H1 (cell line): ENCODE data around the gene PASK. TPM values are rescaled to one million over a fixed set of nuclear protein-coding genes. Genes with fewer than 3 reads are reported as not detected.

Experiments used
- CTCF ChIA-PET: fragments of 300-600 bp; sonication (Branson Sonifier 250); formaldehyde crosslinking; loops from one replicate; lab custom pipeline; 2021; ENCODE audit not compliant: partially characterized antibody; lab: Charles Lee
- POLR2A ChIA-PET: fragments of 300-600 bp; sonication (Branson Sonifier 250); formaldehyde crosslinking; loops from one replicate; lab custom pipeline; 2021; ENCODE audit warnings: inconsistent platforms; ENCODE audit not compliant: partially characterized antibody; lab: Charles Lee
- DNase-seq, 2 experiments: peaks; one replicate each; pipeline versions ENCODE4 v3.0.0 to v3.0.0-alpha.2; 2010 to 2022; ENCODE audit warnings: low spot score in 2 of 2, low read depth in 1 of 2, mixed read lengths in 1 of 2
- FAIRE-seq: peaks from 2 replicates; lab custom pipeline; 2011; peaks lifted over from hg19 to GRCh38; lab: Jason Lieb, UNC
- H2AFZ ChIP-seq: 2 replicates; pipeline ENCODE4 v1.8.1; 2012; ENCODE audit warnings: low read length, inconsistent platforms
- H2AK5ac ChIP-seq: 2 replicates; pipeline ENCODE4 v1.6.1; 2013; ENCODE audit warnings: low read depth, low read length
- H2BK120ac ChIP-seq: replicated peaks from 2 replicates; pipeline ENCODE3; 2013; ENCODE audit warnings: low read depth, low read length, inconsistent platforms
- H2BK12ac ChIP-seq: 2 replicates; pipeline ENCODE4 v1.6.1; 2013; ENCODE audit warnings: low read depth, low read length
- H2BK15ac ChIP-seq: 2 replicates; pipeline ENCODE4 v1.6.1; 2013; ENCODE audit warnings: low read length
- H2BK20ac ChIP-seq: 2 replicates; pipeline ENCODE4 v1.6.1; 2013; ENCODE audit warnings: low read length
- H2BK5ac ChIP-seq: 2 replicates; pipeline ENCODE4 v1.6.1; 2013; ENCODE audit warnings: low read depth, low read length
- H3K14ac ChIP-seq: 2 replicates; pipeline ENCODE4 v1.6.1; 2013; ENCODE audit warnings: inconsistent platforms; ENCODE audit not compliant: insufficient read length
- H3K18ac ChIP-seq: 2 replicates; pipeline ENCODE4 v1.6.1; 2013; ENCODE audit warnings: low read length; ENCODE audit errors: extremely low read depth
- H3K23ac ChIP-seq: 2 replicates; pipeline ENCODE4 v1.6.1; 2013; ENCODE audit warnings: inconsistent platforms; ENCODE audit not compliant: insufficient read length
- H3K23me2 ChIP-seq: 2 replicates; pipeline ENCODE4 v1.6.1; 2013; ENCODE audit warnings: low read depth, low read length
- H3K27ac ChIP-seq: 2 replicates; pipeline ENCODE4 v1.6.1; 2011; ENCODE audit warnings: low read depth, low read length, inconsistent platforms
- H3K27me3 ChIP-seq, 4 experiments: replicated peaks in 1 of 4; 1 replicate in 1 of 4; 2 replicates in 3 of 4; pipeline versions ENCODE4 v1.6.1 to v1.8.1; 2011 to 2013; ENCODE audit warnings: low read length in 3 of 4, mild to moderate bottlenecking in 3 of 4, inconsistent platforms in 2 of 4, mixed read lengths in 2 of 4, moderate library complexity in 1 of 4; ENCODE audit not compliant: control insufficient read depth in 3 of 4, insufficient read depth in 3 of 4; ENCODE audit errors: extremely low read depth in 1 of 4
- H3K36me3 ChIP-seq, 4 experiments: 2 replicates each; pipeline versions ENCODE4 v1.6.1 to v1.8.1; 2011 to 2013; ENCODE audit warnings: mild to moderate bottlenecking in 4 of 4, low read length in 3 of 4, moderate library complexity in 2 of 4, control low read depth in 1 of 4, inconsistent platforms in 1 of 4; ENCODE audit not compliant: insufficient read depth in 4 of 4, control insufficient read depth in 2 of 4
- H3K4ac ChIP-seq: replicated peaks from 2 replicates; pipeline ENCODE3; 2013; ENCODE audit warnings: low read length, low read depth, mixed read lengths, inconsistent platforms; ENCODE audit not compliant: insufficient read length
- H3K4me1 ChIP-seq, 4 experiments: replicated peaks in 1 of 4; 1 replicate in 1 of 4; 2 replicates in 3 of 4; pipeline versions ENCODE4 v1.6.1 to v1.8.1; 2011 to 2013; ENCODE audit warnings: low read length in 3 of 4, inconsistent platforms in 2 of 4, mixed read lengths in 1 of 4; ENCODE audit not compliant: insufficient read depth in 4 of 4, control insufficient read depth in 3 of 4
- H3K4me2 ChIP-seq, 2 experiments: 2 replicates each; pipeline versions ENCODE4 v1.6.1 to v1.8.1; 2011 to 2013; ENCODE audit warnings: low read depth in 2 of 2, low read length in 2 of 2, control low read depth in 1 of 2, inconsistent platforms in 1 of 2, mild to moderate bottlenecking in 1 of 2; ENCODE audit not compliant: insufficient read depth in 1 of 2
- H3K4me3 ChIP-seq, 4 experiments: fragments of 200-600, 300-600 bp in 1 of 4; sonication (generic), shearing (Covaris generic), sonication (Bioruptor Twin) in 1 of 4; 2 replicates each; pipeline versions ENCODE4 v1.5.1 to v1.8.1; 2011 to 2016; ENCODE audit warnings: low read length in 4 of 4, low read depth in 3 of 4, control low read depth in 2 of 4, inconsistent platforms in 2 of 4, mild to moderate bottlenecking in 2 of 4, mixed read lengths in 1 of 4, moderate library complexity in 1 of 4; ENCODE audit not compliant: insufficient read depth in 2 of 4; ENCODE audit errors: extremely low read depth in 1 of 4
- H3K56ac ChIP-seq: replicated peaks from 2 replicates; pipeline ENCODE3; 2013; ENCODE audit warnings: low read depth, mild to moderate bottlenecking, mixed read lengths, low read length, inconsistent platforms; ENCODE audit not compliant: insufficient read length
- H3K79me1 ChIP-seq: 2 replicates; pipeline ENCODE4 v1.6.1; 2013; ENCODE audit warnings: low read depth, low read length, control low read depth
- H3K79me2 ChIP-seq, 2 experiments: 2 replicates each; pipeline versions ENCODE4 v1.6.1 to v1.8.1; 2012 to 2013; ENCODE audit warnings: low read length in 2 of 2, mild to moderate bottlenecking in 2 of 2, inconsistent platforms in 1 of 2; ENCODE audit not compliant: insufficient read depth in 2 of 2, control insufficient read depth in 1 of 2
- H3K9ac ChIP-seq, 4 experiments: replicated peaks in 1 of 4; 1 replicate in 1 of 4; 2 replicates in 3 of 4; pipeline versions ENCODE4 v1.6.1 to v1.8.1; 2011 to 2013; ENCODE audit warnings: low read depth in 3 of 4, low read length in 3 of 4, control low read depth in 2 of 4, mild to moderate bottlenecking in 2 of 4, moderate library complexity in 2 of 4, inconsistent platforms in 1 of 4; ENCODE audit errors: extremely low read depth in 1 of 4
- H3K9me3 ChIP-seq, 2 experiments: 2 replicates each; pipeline versions ENCODE4 v1.6.1 to v1.8.1; 2012 to 2013; ENCODE audit warnings: mild to moderate bottlenecking in 2 of 2, moderate library complexity in 2 of 2, control low read depth in 1 of 2, inconsistent platforms in 1 of 2, low read depth in 1 of 2, low read length in 1 of 2, mixed read lengths in 1 of 2; ENCODE audit not compliant: insufficient read depth in 2 of 2
- H4K20me1 ChIP-seq, 2 experiments: replicated peaks in 1 of 2; 2 replicates each; pipeline versions ENCODE3 to v1.8.1; 2011 to 2013; ENCODE audit warnings: inconsistent platforms in 2 of 2, low read length in 2 of 2, mild to moderate bottlenecking in 1 of 2; ENCODE audit not compliant: insufficient read depth in 2 of 2, control insufficient read depth in 1 of 2
- H4K5ac ChIP-seq: 2 replicates; pipeline ENCODE4 v1.6.1; 2013; ENCODE audit warnings: low read length, low read depth, mixed read lengths, inconsistent platforms; ENCODE audit not compliant: insufficient read length
- H4K8ac ChIP-seq: 2 replicates; pipeline ENCODE4 v1.8.0; 2013; ENCODE audit warnings: mild to moderate bottlenecking, moderate library complexity, low read length, inconsistent platforms; ENCODE audit not compliant: insufficient read depth; ENCODE audit errors: extremely low read depth
- H4K91ac ChIP-seq: replicated peaks from 2 replicates; pipeline ENCODE3; 2013; ENCODE audit warnings: low read length, mixed read lengths, inconsistent platforms; ENCODE audit not compliant: insufficient read length
- ASH2L ChIP-seq: fragments of 200-600, 300-600 bp; sonication (generic); IDR thresholded peaks from one replicate; pipeline ENCODE4 v1.7.1; 2017; ENCODE audit warnings: low read length
- BACH1 ChIP-seq: IDR thresholded peaks from 2 replicates; pipeline ENCODE4 v1.6.1; 2012; ENCODE audit warnings: low read length, improper control_type of control experiment
- BCL11A ChIP-seq, 2 experiments: IDR thresholded peaks; one replicate each; pipeline ENCODE4 v1.6.1; 2011; ENCODE audit warnings: low read depth in 2 of 2, low read length in 2 of 2, mild to moderate bottlenecking in 2 of 2
- BRCA1 ChIP-seq: IDR thresholded peaks from 2 replicates; pipeline ENCODE4 v1.6.1; 2012; ENCODE audit warnings: low read depth, low read length, improper control_type of control experiment
- GTF2F1 ChIP-seq: IDR thresholded peaks from 2 replicates; pipeline ENCODE4 v1.6.1; 2012; ENCODE audit warnings: low read depth, low read length, improper control_type of control experiment, borderline replicate concordance
- HDAC2 ChIP-seq, 2 experiments: fragments of 300-600 bp in 1 of 2; sonication (generic) in 1 of 2; IDR thresholded peaks; 2 replicates each; pipeline ENCODE4 v1.6.1; 2011 to 2012; ENCODE audit warnings: low read depth in 2 of 2, low read length in 2 of 2, mild to moderate bottlenecking in 2 of 2, moderate library complexity in 2 of 2, borderline replicate concordance in 1 of 2, inconsistent platforms in 1 of 2
- NRF1 ChIP-seq: IDR thresholded peaks from 2 replicates; pipeline ENCODE4 v1.6.1; 2011; ENCODE audit warnings: mild to moderate bottlenecking, low read depth, low read length, improper control_type of control experiment
- SP2 ChIP-seq: IDR thresholded peaks from 2 replicates; pipeline ENCODE4 v1.6.1; 2012; ENCODE audit warnings: mild to moderate bottlenecking, low read length, inconsistent platforms
- SRF ChIP-seq: IDR thresholded peaks from 2 replicates; pipeline ENCODE4 v1.6.1; 2011; ENCODE audit warnings: mild to moderate bottlenecking, low read depth, low read length, moderate library complexity
- TBP ChIP-seq: IDR thresholded peaks from 2 replicates; pipeline ENCODE4 v1.6.1; 2011; ENCODE audit warnings: low read depth, low read length, improper control_type of control experiment
- WGBS, 2 experiments: shearing (Covaris generic) in 1 of 2; methylation state at CpG; one replicate each; pipeline versions ENCODE4 v1.1.6 to v1.1.7; 2013 to 2015; ENCODE audit warnings: low lambda C conversion rate in 2 of 2, mixed read lengths in 2 of 2, inconsistent platforms in 1 of 2, low coverage in 1 of 2, missing lambda C conversion rate in 1 of 2; ENCODE audit not compliant: insufficient replicate concordance in 2 of 2, insufficient coverage in 1 of 2, insufficient read length in 1 of 2; ENCODE audit errors: extremely low coverage in 1 of 2, missing lambda C conversion rate in 1 of 2; 5-methylcytosine and 5-hydroxymethylcytosine counted together
- polyA plus RNA-seq, 7 experiments: library from polyadenylated mRNA; depleted of rRNA in 3 of 7; stranded (reverse) in 5 of 7; unstranded in 2 of 7; fragments of >200 nt in 5 of 7; fragments of 200-250 nt in 2 of 7; gene quantifications; 1 replicate in 5 of 7; 2 replicates in 1 of 7; 4 replicates in 1 of 7; pipeline versions ENCODE4 v1.2.1 to v1.2.3, GENCODE V29; 2011 to 2013; ENCODE audit warnings: missing spikeins in 2 of 7, mixed read lengths in 2 of 7
- total RNA-seq: library from RNA; stranded (reverse); fragmentation: NEBNext Ultra II Directional; extraction: Animal tissue kit (Norgen Biotek cat#: 25700); gene quantifications from 2 replicates; pipeline ENCODE4 v1.2.1, GENCODE V29; 2021

Gene PASK
- total and polyA plus RNA-seq, 2 of the 8 experiments (the other 6 are each of a cell fraction or from before 2014, with no cell fraction given): 20.5 to 66.1 TPM

DNA sequence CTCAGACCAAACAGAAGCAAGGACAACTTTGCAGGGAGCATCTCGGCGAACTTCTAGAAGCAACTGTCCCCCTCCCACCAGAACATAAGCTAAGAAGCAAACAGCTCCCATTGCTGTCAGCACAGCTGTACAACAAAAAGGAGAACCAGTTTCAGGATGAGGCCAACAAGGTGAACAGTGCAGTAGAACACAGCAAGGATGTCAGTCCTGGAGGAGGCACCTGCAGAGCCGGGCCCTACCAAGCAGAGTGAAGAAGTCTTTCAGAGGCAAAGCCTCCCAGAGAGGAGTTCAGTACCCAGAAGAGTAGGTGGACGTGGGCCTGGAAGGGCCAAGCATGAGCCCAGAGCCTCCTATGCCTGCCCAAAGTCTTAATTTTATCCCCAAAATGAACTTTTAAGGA lies 1.0 kb downstream of the PASK start:
- Histone ChIP-seq H3K56ac (no peak overlapping the region), H3K4me1 (peaks cover 0 to 11% (median 7%) of the 10 kb centered on the region in 4 experiments; a peak in 6 of 7 replicates), H3K36me3 (no peaks in the 10 kb centered on the region), H3K4me2 (peak overlapping the region; percentile 71 to 98), H3K27me3 (0 out of 7 replicates have a peak, but pooled peaks cover 0 to 3% (median 2%) of the 10 kb centered on the region in 4 experiments), H4K8ac (no peak overlapping the region), H3K4ac (no peak overlapping the region), H2AFZ (no peak overlapping the region), H3K4me3 (peak overlapping the region; percentile 71 to 83 (median 79); a peak in 7 of 8 replicates), H2BK12ac (no peak overlapping the region), H3K23ac (no peak overlapping the region), H3K23me2 (peaks cover 9% of the 10 kb centered on the region; the same call in 1 of the 2 replicates), H2BK20ac (no peak overlapping the region), H4K91ac (no peak overlapping the region), H3K27ac (no peak overlapping the region), H3K18ac (no peak overlapping the region), H4K5ac (no peak overlapping the region), H3K79me2 (peaks cover 4 to 39% of the 10 kb centered on the region in 2 experiments; a peak in 3 of 4 replicates), H3K14ac (no peak overlapping the region), H3K79me1 (peaks cover 14% of the 10 kb centered on the region), H3K9me3 (no peaks in the 10 kb centered on the region), H4K20me1 (peaks cover 1 to 17% of the 10 kb centered on the region in 2 experiments), H2AK5ac (no peak overlapping the region), H3K9ac (peak overlapping the region in 2 of 4 experiments; percentile 50 to 81; a peak in 2 of 7 replicates), H2BK5ac (no peak overlapping the region), H2BK120ac (no peak overlapping the region), H2BK15ac (no peak overlapping the region)
- WGBS, 2 experiments: 80% methylated on average over 4 of the region's 4 CpGs; no CpG with 5 or more reads in 1 of the 2 experiments
- FAIRE-seq (no peak), DNase-seq (no peak)
- TF ChIP-seq TBP (no peak), SP2 (no peak), HDAC2 (IDR thresholded peaks at IDR 0.05; ENCODE audit: borderline replicate concordance in 1 of 2, low read depth in 2 of 2, low read length in 2 of 2) (no peak), BCL11A (IDR thresholded peaks at IDR 0.05; ENCODE audit: low read depth in 2 of 2, low read length in 2 of 2) (no peak), GTF2F1 (no peak), BACH1 (no peak), ASH2L (no peak), NRF1 (no peak), SRF (no peak), BRCA1 (no peak)
- ChIA-PET POLR2A (interaction anchor here (0.6 kb wide), 1 partner anchor 41 kb away, joined by 3 read pairs; no protein-coding TSS in a partner anchor), CTCF (no interaction called here)
